ENCODE results near the gene IFT52. TPM values are rescaled to one million over a fixed set of nuclear protein-coding genes. Genes with fewer than 3 reads are reported as not detected.
"Not testable (repeated sequence)": the region's sequence is repeated elsewhere in the genome, so short reads cannot be mapped to it uniquely, and the experiment has no call there.

IFT52 gene
- polyA plus RNA-seq, 2 of the 4 experiments (the other 2 are of a cell fraction) = 26.3 to 42.2 TPM

GRCh38 chr20:43601960-43602359, 11.2 kb downstream of the IFT52 start:
- H3K27ac ChIP-seq; FAIRE-seq; POLR2A ChIA-PET; H3K4me3 ChIP-seq; H3K9me3 ChIP-seq; ATAC-seq; H3K4me2 ChIP-seq; DNase-seq (ENCODE audit: low read depth in 1 of 2, low spot score in 1 of 2); H3K4me1 ChIP-seq: not testable (repeated sequence)
- 91% methylated on average over 8 of the region's 8 CpGs for WGBS (ENCODE audit: missing lambda C conversion rate)
- peak; percentile 67 for TF ChIP-seq ZC3H11A (IDR thresholded peaks at IDR 0.05)
- CTCF ChIA-PET = interaction anchor here (0.9 to 1.9 kb wide), 3 partner anchors 8 to 148 kb away, joined by 3 to 8 read pairs (median 4); no protein-coding TSS in a partner anchor

- no peak for FAIRE-seq
- CTCF ChIA-PET = interaction anchor here (2.4 kb wide), 1 partner anchor 65 kb away, joined by 7 read pairs; no protein-coding TSS in a partner anchor
These were observed 12.4 kb downstream of the IFT52 start for GRCh38 chr20:43603124-43603523.

More at GRCh38 chr20:43603124-43603523, 12.4 kb downstream of the IFT52 start:
- H3K4me3 ChIP-seq = no peak overlapping the region
- no peak for ATAC-seq
- H3K4me1 ChIP-seq = no peaks in the 10 kb centered on the region
- TF ChIP-seq CBX2 (IDR thresholded peaks at IDR 0.05; ENCODE audit: borderline replicate concordance, low read depth) = no peak
- no peak for TF ChIP-seq MAFK (IDR thresholded peaks at IDR 0.05; ENCODE audit: partially characterized antibody)
- TF ChIP-seq RAD21 (conservative IDR thresholded peaks at IDR 0.05 in 1 of 2, IDR thresholded peaks at IDR 0.05 in 1 of 2) = no peak
- TF ChIP-seq CBX8 (IDR thresholded peaks at IDR 0.05) = no peak
- TF ChIP-seq CEBPB (IDR thresholded peaks at IDR 0.05) = no peak
- TF ChIP-seq RARB (CRISPR knock-in tag; IDR thresholded peaks at IDR 0.05) = no peak
- TF ChIP-seq NFE2L2 (conservative IDR thresholded peaks at IDR 0.05; ENCODE audit: low read length) = no peak
- TF ChIP-seq ZNF302 (CRISPR knock-in tag; IDR thresholded peaks at IDR 0.05) = no peak
- TF ChIP-seq HOXB5 (CRISPR knock-in tag; IDR thresholded peaks at IDR 0.05) = no peak
- TF ChIP-seq SREBF2 (IDR thresholded peaks at IDR 0.05) = no peak
- no peak for TF ChIP-seq MYC (IDR thresholded peaks at IDR 0.05; ENCODE audit: borderline replicate concordance, low read length)
- no peak for TF ChIP-seq REST (IDR thresholded peaks at IDR 0.05)
- no peak for TF ChIP-seq SMC3 (IDR thresholded peaks at IDR 0.05)
- TF ChIP-seq HOXB13 (CRISPR knock-in tag; IDR thresholded peaks at IDR 0.05; ENCODE audit: low read depth) = no peak
- TF ChIP-seq USF2 (IDR thresholded peaks at IDR 0.05) = no peak
- no peak for TF ChIP-seq FOXS1 (CRISPR knock-in tag; IDR thresholded peaks at IDR 0.05)
- no peak for TF ChIP-seq HDAC2 (IDR thresholded peaks at IDR 0.05)
- TF ChIP-seq, protein P1, sequence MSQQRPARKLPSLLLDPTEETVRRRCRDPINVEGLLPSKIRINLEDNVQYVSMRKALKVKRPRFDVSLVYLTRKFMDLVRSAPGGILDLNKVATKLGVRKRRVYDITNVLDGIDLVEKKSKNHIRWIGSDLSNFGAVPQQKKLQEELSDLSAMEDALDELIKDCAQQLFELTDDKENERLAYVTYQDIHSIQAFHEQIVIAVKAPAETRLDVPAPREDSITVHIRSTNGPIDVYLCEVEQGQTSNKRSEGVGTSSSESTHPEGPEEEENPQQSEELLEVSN (IDR thresholded peaks at IDR 0.05; ENCODE audit: borderline replicate concordance, low read depth) = no peak
- TF ChIP-seq, protein P2, sequence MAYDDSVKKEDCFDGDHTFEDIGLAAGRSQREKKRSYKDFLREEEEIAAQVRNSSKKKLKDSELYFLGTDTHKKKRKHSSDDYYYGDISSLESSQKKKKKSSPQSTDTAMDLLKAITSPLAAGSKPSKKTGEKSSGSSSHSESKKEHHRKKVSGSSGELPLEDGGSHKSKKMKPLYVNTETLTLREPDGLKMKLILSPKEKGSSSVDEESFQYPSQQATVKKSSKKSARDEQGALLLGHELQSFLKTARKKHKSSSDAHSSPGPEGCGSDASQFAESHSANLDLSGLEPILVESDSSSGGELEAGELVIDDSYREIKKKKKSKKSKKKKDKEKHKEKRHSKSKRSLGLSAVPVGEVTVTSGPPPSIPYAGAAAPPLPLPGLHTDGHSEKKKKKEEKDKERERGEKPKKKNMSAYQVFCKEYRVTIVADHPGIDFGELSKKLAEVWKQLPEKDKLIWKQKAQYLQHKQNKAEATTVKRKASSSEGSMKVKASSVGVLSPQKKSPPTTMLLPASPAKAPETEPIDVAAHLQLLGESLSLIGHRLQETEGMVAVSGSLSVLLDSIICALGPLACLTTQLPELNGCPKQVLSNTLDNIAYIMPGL (CRISPR knock-in tag; IDR thresholded peaks at IDR 0.05; ENCODE audit: borderline replicate concordance) = no peak
- TF ChIP-seq JUN (IDR thresholded peaks at IDR 0.05) = no peak
- POLR2A ChIA-PET = no interaction called here
- H3K4me2 ChIP-seq = no peak overlapping the region
- H3K27ac ChIP-seq = no peak overlapping the region
- no peaks in the 10 kb centered on the region for H3K9me3 ChIP-seq
- DNase-seq (ENCODE audit: low read depth in 1 of 2, low spot score in 1 of 2) = no peak
- 83% methylated on average over 1 of the region's 1 CpG for WGBS (ENCODE audit: missing lambda C conversion rate)

Data from A549 (cell line).